ENCODE results near the gene NSD1. TPM values are rescaled to one million over a fixed set of nuclear protein-coding genes. Genes with fewer than 3 reads are reported as not detected.

NSD1 gene
- total and polyA plus RNA-seq, 2 of the 4 experiments (the other 2 are of a cell fraction) = 7.7 to 31.0 TPM

GRCh38 chr5:177092178-177093081 is 41.1 kb upstream of the NSD1 start:
- H3K4me3 ChIP-seq (ENCODE audit: insufficient read depth, low read depth, low read length) = no peak overlapping the region
- H2AK5ac ChIP-seq (ENCODE audit: low read depth, low read length) = 0 out of 2 replicates have a peak overlapping the region, but pooled peaks have one; percentile 39
- H2BK15ac ChIP-seq (ENCODE audit: low read depth, low read length) = 0 out of 3 replicates have a peak overlapping the region, but pooled peaks have one; percentile 40
- TF ChIP-seq SMC3 (IDR thresholded peaks at IDR 0.05; ENCODE audit: low read depth, low read length) (no peak), MXI1 (IDR thresholded peaks at IDR 0.05; ENCODE audit: borderline replicate concordance, low read depth, low read length) (no peak), MAFK (IDR thresholded peaks at IDR 0.05; ENCODE audit: low read depth, low read length) (no peak), FOS (IDR thresholded peaks at IDR 0.05; ENCODE audit: low read depth, low read length) (no peak), CTCF (conservative IDR thresholded peaks at IDR 0.05; ENCODE audit: low read depth, low read length) (no peak)
- in situ Hi-C loops (cut with MboI; ENCODE audit: low sequenced_read_pairs) = no loop called here
- no peak overlapping the region for H2BK20ac ChIP-seq (ENCODE audit: low read depth, low read length)
- H3K79me1 ChIP-seq (ENCODE audit: low read depth in 1 of 2, low read length in 2 of 2) = no peaks in the 10 kb centered on the region
- no peak overlapping the region for H3K14ac ChIP-seq (replicated peaks; ENCODE audit: low read depth, low read length)
- ChIA-PET POLR2A (ENCODE audit: unreplicated experiment) (no interaction called here), CTCF (no interaction called here)
- no peak for DNase-seq
- WGBS, 2 experiments (ENCODE audit: extremely low coverage in 2 of 2, insufficient read length in 1 of 2) = 80% methylated on average over 14 of the region's 32 CpGs; no CpG with 5 or more reads in 1 of the 2 experiments
- no peak overlapping the region for H2BK5ac ChIP-seq (ENCODE audit: low read depth, low read length, poor library complexity, severe bottlenecking)
- no peak overlapping the region for H3K27ac ChIP-seq (ENCODE audit: insufficient read depth, low read length)
- no peaks in the 10 kb centered on the region; the same call in 1 of the 2 replicates for H4K20me1 ChIP-seq (ENCODE audit: insufficient read depth, low read length)
- H3K27me3 ChIP-seq (ENCODE audit: control insufficient read depth, insufficient read depth, low read length) = no peaks in the 10 kb centered on the region
- no peak overlapping the region for H3K9ac ChIP-seq (ENCODE audit: low read depth, low read length)
- dilution Hi-C loops (cut with HindIII; ENCODE audit: low sequenced_read_pairs, unreplicated experiment) = no loop called here
- no peak overlapping the region for H3K18ac ChIP-seq (ENCODE audit: low read depth, low read length)
- intact Hi-C loops (cut with micrococcal nuclease) = no loop called here
- no TSS peak for BruUV-seq (replicated peaks)
- no peak overlapping the region for H4K5ac ChIP-seq (ENCODE audit: low read depth, low read length)
- H3K4me1 ChIP-seq (ENCODE audit: control insufficient read depth, insufficient read depth, low read length) = peaks cover 25% of the 10 kb centered on the region
- H3K36me3 ChIP-seq (ENCODE audit: control insufficient read depth, insufficient read depth, low read length) = peaks cover 9% of the 10 kb centered on the region; the same call in 1 of the 2 replicates
- H2AK9ac ChIP-seq (replicated peaks; ENCODE audit: low read depth, low read length, poor library complexity) = peak overlapping the region; percentile 70
- no peak overlapping the region for H4K8ac ChIP-seq (ENCODE audit: low read depth in 2 of 2, low read length in 2 of 2)
- no peak for ATAC-seq (ENCODE audit: low read depth)
- no peak overlapping the region for H3K23ac ChIP-seq (ENCODE audit: low read depth, low read length)
- H2BK120ac ChIP-seq (ENCODE audit: low read depth, low read length) = no peak overlapping the region
- H3K9me3 ChIP-seq (ENCODE audit: control insufficient read depth, insufficient read depth, low read length) = no peaks in the 10 kb centered on the region
- H4K91ac ChIP-seq (ENCODE audit: insufficient read depth, low read depth, low read length) = no peak overlapping the region
- H3K56ac ChIP-seq (ENCODE audit: extremely low read depth, insufficient read depth, low read length) = no peak overlapping the region; the same call in 1 of the 2 replicates
- no peak overlapping the region for H3K4me2 ChIP-seq (ENCODE audit: low read depth, low read length)
- H2AFZ ChIP-seq (replicated peaks; ENCODE audit: low read length, poor library complexity) = no peak overlapping the region
- H3K4ac ChIP-seq (ENCODE audit: low read depth, low read length) = no peak overlapping the region
- 0 out of 2 replicates have a peak, but pooled peaks cover 7% of the 10 kb centered on the region for H3K9me1 ChIP-seq (ENCODE audit: insufficient read depth, low read length)

Data from IMR-90 (cell line).